ENCODE data around the gene PGAP2. TPM values are rescaled to one million over a fixed set of nuclear protein-coding genes. Genes with fewer than 3 reads are reported as not detected.

The PGAP2 gene
- total and polyA plus RNA-seq, 2 of the 13 experiments (the other 11 are each of a cell fraction or from before 2014, with no cell fraction given) = 21.5 to 47.8 TPM

DNA sequence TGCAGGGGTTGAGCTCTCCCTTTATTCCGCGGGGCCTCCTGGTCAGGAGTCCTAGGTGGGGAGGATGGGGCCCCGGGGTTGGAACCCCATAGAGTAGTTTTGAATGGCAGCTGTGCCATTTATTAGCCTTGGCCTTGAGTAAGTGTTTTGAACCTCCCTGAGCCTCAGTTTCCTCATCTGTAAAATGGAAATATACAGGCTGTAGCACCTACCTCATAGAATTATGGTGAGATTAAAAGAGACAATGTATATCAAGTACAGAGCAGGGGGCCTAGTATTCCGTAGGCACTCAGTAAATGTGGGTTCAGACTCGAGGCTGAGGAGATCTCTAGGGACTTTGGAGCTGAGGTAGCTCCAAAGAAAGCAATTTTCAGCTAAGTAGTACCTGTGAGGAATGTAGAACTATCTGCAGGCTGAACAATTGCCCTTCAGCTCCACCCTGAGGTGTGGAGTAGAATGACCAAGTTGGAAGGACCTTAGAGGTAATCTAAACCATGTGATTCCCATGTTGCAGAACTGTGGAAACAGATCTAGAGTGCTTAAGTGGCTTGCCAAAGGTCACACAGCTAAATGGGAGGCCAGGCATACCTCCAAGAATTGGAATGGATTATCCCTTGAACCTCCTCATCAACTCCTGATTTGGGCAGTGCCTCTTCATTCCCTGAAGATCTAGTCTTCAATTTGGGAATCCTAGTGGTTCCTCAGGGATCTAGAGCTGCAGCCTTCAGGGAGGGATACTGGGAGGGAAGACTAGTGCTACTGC, 682 bp downstream of the PGAP2 start (continued):
- no peak for TF ChIP-seq ZSCAN21 (CRISPR knock-in tag; IDR thresholded peaks at IDR 0.05; ENCODE audit: borderline replicate concordance)
- TF ChIP-seq, protein P1, sequence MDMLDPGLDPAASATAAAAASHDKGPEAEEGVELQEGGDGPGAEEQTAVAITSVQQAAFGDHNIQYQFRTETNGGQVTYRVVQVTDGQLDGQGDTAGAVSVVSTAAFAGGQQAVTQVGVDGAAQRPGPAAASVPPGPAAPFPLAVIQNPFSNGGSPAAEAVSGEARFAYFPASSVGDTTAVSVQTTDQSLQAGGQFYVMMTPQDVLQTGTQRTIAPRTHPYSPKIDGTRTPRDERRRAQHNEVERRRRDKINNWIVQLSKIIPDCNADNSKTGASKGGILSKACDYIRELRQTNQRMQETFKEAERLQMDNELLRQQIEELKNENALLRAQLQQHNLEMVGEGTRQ (IDR thresholded peaks at IDR 0.05; ENCODE audit: low read depth, low read length) = no peak
- TF ChIP-seq, protein P1 (CRISPR knock-in tag; IDR thresholded peaks at IDR 0.05; ENCODE audit: borderline replicate concordance) = 0 out of 2 replicates have a peak, but pooled peaks have one; percentile 18
- TF ChIP-seq SSRP1 (CRISPR knock-in tag; IDR thresholded peaks at IDR 0.05) = no peak
- no peak for TF ChIP-seq MED8 (CRISPR knock-in tag; IDR thresholded peaks at IDR 0.05; ENCODE audit: insufficient replicate concordance)
- TF ChIP-seq SMC3 (IDR thresholded peaks at IDR 0.05; ENCODE audit: low read length) = peak; percentile 50
- TF ChIP-seq XBP1 (CRISPR knock-in tag; IDR thresholded peaks at IDR 0.05) = no peak
- TF ChIP-seq, protein P2, sequence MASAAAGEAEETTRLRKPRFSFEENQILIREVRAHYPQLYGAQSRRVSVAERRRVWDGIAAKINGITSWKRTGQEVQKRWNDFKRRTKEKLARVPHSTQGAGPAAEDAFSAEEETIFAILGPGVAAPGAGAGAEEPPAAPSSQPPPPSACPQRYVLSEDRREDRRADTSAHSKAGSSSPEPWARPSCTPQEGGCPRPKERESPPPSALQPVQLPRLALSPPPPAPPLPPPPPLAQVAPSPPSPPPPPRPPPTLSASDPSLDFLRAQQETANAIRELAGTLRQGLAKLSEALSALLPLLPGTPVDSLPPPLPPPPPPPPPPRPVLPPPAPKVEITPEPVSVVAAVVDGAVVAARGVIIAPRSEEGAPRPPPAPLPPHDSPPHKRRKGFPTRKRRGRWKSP (CRISPR knock-in tag; IDR thresholded peaks at IDR 0.05) = peak; percentile 9; the same call in 1 of the 2 replicates
- no peak for TF ChIP-seq YY1 (IDR thresholded peaks at IDR 0.05; ENCODE audit: insufficient read depth, insufficient replicate concordance, low read depth, low read length)
- TF ChIP-seq ZNF382 (CRISPR knock-in tag; IDR thresholded peaks at IDR 0.05; ENCODE audit: borderline replicate concordance) = no peak
- TF ChIP-seq ERF (CRISPR knock-in tag; IDR thresholded peaks at IDR 0.05) = no peak
- no peak for TF ChIP-seq ZSCAN30 (CRISPR knock-in tag; IDR thresholded peaks at IDR 0.05)
- TF ChIP-seq, protein P3, sequence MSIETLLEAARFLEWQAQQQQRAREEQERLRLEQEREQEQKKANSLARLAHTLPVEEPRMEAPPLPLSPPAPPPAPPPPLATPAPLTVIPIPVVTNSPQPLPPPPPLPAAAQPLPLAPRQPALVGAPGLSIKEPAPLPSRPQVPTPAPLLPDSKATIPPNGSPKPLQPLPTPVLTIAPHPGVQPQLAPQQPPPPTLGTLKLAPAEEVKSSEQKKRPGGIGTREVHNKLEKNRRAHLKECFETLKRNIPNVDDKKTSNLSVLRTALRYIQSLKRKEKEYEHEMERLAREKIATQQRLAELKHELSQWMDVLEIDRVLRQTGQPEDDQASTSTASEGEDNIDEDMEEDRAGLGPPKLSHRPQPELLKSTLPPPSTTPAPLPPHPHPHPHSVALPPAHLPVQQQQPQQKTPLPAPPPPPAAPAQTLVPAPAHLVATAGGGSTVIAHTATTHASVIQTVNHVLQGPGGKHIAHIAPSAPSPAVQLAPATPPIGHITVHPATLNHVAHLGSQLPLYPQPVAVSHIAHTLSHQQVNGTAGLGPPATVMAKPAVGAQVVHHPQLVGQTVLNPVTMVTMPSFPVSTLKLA (IDR thresholded peaks at IDR 0.05) = no peak
- no peak for TF ChIP-seq REL (CRISPR knock-in tag; conservative IDR thresholded peaks at IDR 0.05)
- TF ChIP-seq ZFYVE20 (CRISPR knock-in tag; IDR thresholded peaks at IDR 0.05; ENCODE audit: borderline replicate concordance, low read depth) = no peak
- no peak for TF ChIP-seq HMG20B (CRISPR knock-in tag; conservative IDR thresholded peaks at IDR 0.05)
- no peak for TF ChIP-seq ZNF772 (CRISPR knock-in tag; IDR thresholded peaks at IDR 0.05)
- no peak for TF ChIP-seq PHF21A (CRISPR knock-in tag; IDR thresholded peaks at IDR 0.05)
- no peak for TF ChIP-seq HOXA7 (CRISPR knock-in tag; IDR thresholded peaks at IDR 0.05)
- no peak for TF ChIP-seq MYC (CRISPR knock-in tag; IDR thresholded peaks at IDR 0.05; ENCODE audit: borderline replicate concordance)
- TF ChIP-seq ATRX (CRISPR knock-in tag; IDR thresholded peaks at IDR 0.05; ENCODE audit: borderline replicate concordance) = no peak
- TF ChIP-seq, protein P4, sequence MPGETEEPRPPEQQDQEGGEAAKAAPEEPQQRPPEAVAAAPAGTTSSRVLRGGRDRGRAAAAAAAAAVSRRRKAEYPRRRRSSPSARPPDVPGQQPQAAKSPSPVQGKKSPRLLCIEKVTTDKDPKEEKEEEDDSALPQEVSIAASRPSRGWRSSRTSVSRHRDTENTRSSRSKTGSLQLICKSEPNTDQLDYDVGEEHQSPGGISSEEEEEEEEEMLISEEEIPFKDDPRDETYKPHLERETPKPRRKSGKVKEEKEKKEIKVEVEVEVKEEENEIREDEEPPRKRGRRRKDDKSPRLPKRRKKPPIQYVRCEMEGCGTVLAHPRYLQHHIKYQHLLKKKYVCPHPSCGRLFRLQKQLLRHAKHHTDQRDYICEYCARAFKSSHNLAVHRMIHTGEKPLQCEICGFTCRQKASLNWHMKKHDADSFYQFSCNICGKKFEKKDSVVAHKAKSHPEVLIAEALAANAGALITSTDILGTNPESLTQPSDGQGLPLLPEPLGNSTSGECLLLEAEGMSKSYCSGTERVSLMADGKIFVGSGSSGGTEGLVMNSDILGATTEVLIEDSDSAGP (CRISPR knock-in tag; IDR thresholded peaks at IDR 0.05; ENCODE audit: borderline replicate concordance) = no peak
- TF ChIP-seq, protein P5, sequence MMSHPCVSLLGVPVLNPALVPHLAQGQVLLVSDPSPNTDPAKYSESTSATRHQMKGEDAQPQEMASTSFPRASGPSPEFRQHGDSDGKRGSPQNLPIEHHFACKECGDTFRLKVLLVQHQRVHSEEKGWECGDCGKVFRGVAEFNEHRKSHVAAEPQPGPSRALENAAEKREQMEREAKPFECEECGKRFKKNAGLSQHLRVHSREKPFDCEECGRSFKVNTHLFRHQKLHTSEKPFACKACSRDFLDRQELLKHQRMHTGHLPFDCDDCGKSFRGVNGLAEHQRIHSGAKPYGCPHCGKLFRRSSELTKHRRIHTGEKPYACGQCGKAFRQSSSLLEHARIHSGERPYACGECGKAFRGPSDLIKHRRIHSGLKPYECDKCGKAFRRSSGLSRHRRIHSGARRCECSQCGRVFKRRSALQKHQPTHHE (CRISPR knock-in tag; IDR thresholded peaks at IDR 0.05; ENCODE audit: borderline replicate concordance) = no peak

Data from HepG2 (cell line).